ENCODE data around the gene PCSK6. TPM values are rescaled to one million over a fixed set of nuclear protein-coding genes. Genes with fewer than 3 reads are reported as not detected.

PCSK6 gene
- total RNA-seq, 2 experiments from 2014 or later = 0.57 TPM; not detected in 1

DNA sequence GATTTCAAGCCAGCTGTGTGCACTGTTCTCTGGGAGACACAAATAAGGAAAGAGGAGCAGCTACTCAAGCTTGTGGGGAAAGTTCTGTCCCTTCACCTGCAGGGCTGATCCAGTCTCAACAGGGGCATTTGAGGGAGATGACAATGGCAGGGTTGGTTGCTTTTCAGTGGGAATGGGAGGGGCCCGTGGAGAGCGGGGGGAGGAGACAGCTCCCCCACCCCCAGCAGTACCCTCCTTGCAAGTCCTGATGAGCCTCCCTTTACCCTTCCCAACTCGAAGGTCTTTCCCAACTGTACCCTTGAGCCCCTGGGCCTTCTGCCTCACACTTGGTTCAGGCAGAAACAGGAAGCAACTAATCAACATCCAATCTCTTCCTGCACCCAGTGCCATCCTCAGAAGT is 122.7 kb downstream of the PCSK6 start:
- DNase-seq (ENCODE audit: low spot score) = no peak
- no peaks in the 10 kb centered on the region for H3K4me1 ChIP-seq (ENCODE audit: insufficient read depth, low read length, poor library complexity, severe bottlenecking)
- H3K36me3 ChIP-seq (ENCODE audit: insufficient read depth, low read length) = no peaks in the 10 kb centered on the region
- no peak overlapping the region for H3K4me3 ChIP-seq (ENCODE audit: low read depth, low read length, poor library complexity, severe bottlenecking)
- no peak overlapping the region for H3K27ac ChIP-seq (ENCODE audit: low read depth, low read length, poor library complexity, severe bottlenecking)
- H3K9me2 ChIP-seq (ENCODE audit: insufficient read depth, low read length) = no peaks in the 10 kb centered on the region
- H3K9me3 ChIP-seq (ENCODE audit: low read length) = no peaks in the 10 kb centered on the region
- no peak overlapping the region for H2AFZ ChIP-seq (ENCODE audit: low read length)
- intact Hi-C loops (cut with micrococcal nuclease; ENCODE audit: unreplicated experiment) = no loop called here
- ChIA-PET CTCF (ENCODE audit: unreplicated experiment) (no interaction called here), POLR2A (no interaction called here)
- no peaks in the 10 kb centered on the region for H3K79me2 ChIP-seq (ENCODE audit: insufficient read depth, low read depth, low read length)
- BruUV-seq (replicated peaks) = no TSS peak
- no peaks in the 10 kb centered on the region for H4K20me1 ChIP-seq (ENCODE audit: insufficient read depth, low read length)
- H3K4me2 ChIP-seq (ENCODE audit: low read length) = no peak overlapping the region
- TF ChIP-seq CTCF (conservative IDR thresholded peaks at IDR 0.05; ENCODE audit: low read length) (no peak), EZH2phosphoT487 (IDR thresholded peaks at IDR 0.05; ENCODE audit: borderline replicate concordance, low read depth, low read length) (no peak)

- Histone ChIP-seq H2AFZ (ENCODE audit: low read length) (no peak overlapping the region), H4K20me1 (ENCODE audit: insufficient read depth, low read length) (no peaks in the 10 kb centered on the region), H3K4me1 (ENCODE audit: insufficient read depth, low read length, poor library complexity, severe bottlenecking) (no peaks in the 10 kb centered on the region), H3K79me2 (ENCODE audit: insufficient read depth, low read depth, low read length) (no peaks in the 10 kb centered on the region), H3K36me3 (ENCODE audit: insufficient read depth, low read length) (no peaks in the 10 kb centered on the region), H3K4me2 (ENCODE audit: low read length) (no peak overlapping the region), H3K9me2 (ENCODE audit: insufficient read depth, low read length) (no peaks in the 10 kb centered on the region), H3K27ac (ENCODE audit: low read depth, low read length, poor library complexity, severe bottlenecking) (no peak overlapping the region), H3K9me3 (ENCODE audit: low read length) (no peaks in the 10 kb centered on the region), H3K4me3 (ENCODE audit: low read depth, low read length, poor library complexity, severe bottlenecking) (no peak overlapping the region)
- intact Hi-C loops (cut with micrococcal nuclease; ENCODE audit: unreplicated experiment) = no loop called here
- ChIA-PET POLR2A (no interaction called here), CTCF (ENCODE audit: unreplicated experiment) (no interaction called here)
- DNase-seq (ENCODE audit: low spot score) = no peak
- BruUV-seq (replicated peaks) = no TSS peak
- TF ChIP-seq CTCF (conservative IDR thresholded peaks at IDR 0.05; ENCODE audit: low read length) (no peak), EZH2phosphoT487 (IDR thresholded peaks at IDR 0.05; ENCODE audit: borderline replicate concordance, low read depth, low read length) (no peak)
Observed at GRCh38 chr15:101362986-101363566, 126.4 kb downstream of the PCSK6 start.

DNA sequence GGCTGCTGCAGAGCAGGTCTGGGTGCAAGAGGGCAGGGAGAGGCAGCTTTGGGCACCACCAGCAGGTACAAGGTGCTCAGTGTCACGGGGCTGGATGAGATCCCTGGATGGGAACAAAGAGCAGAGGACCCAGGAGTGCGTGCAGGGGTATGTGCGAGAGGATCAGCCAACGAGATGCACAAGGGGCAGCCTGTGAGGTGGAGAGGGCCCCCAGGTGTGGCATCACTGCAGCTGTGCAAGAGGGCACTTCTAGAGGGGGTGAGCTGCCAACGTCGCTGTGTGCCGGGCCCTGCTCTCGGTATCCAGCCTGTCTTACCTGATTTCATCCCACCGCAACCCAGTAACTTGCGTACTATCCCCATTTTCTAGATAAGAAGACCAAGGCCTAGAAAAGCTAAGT is 127.1 kb downstream of the PCSK6 start:
- intact Hi-C loops (cut with micrococcal nuclease; ENCODE audit: unreplicated experiment) = no loop called here
- ChIA-PET POLR2A (no interaction called here), CTCF (ENCODE audit: unreplicated experiment) (no interaction called here)
- no peak for DNase-seq (ENCODE audit: low spot score)
- H3K4me1 ChIP-seq (ENCODE audit: insufficient read depth, low read length, poor library complexity, severe bottlenecking) = no peaks in the 10 kb centered on the region
- no peak overlapping the region for H3K4me3 ChIP-seq (ENCODE audit: low read depth, low read length, poor library complexity, severe bottlenecking)
- H3K9me3 ChIP-seq (ENCODE audit: low read length) = no peaks in the 10 kb centered on the region
- no peaks in the 10 kb centered on the region for H3K9me2 ChIP-seq (ENCODE audit: insufficient read depth, low read length)
- H3K27ac ChIP-seq (ENCODE audit: low read depth, low read length, poor library complexity, severe bottlenecking) = no peak overlapping the region
- H3K79me2 ChIP-seq (ENCODE audit: insufficient read depth, low read depth, low read length) = no peaks in the 10 kb centered on the region
- no peak for TF ChIP-seq CTCF (conservative IDR thresholded peaks at IDR 0.05; ENCODE audit: low read length)
- no peak for TF ChIP-seq EZH2phosphoT487 (IDR thresholded peaks at IDR 0.05; ENCODE audit: borderline replicate concordance, low read depth, low read length)
- no peaks in the 10 kb centered on the region for H4K20me1 ChIP-seq (ENCODE audit: insufficient read depth, low read length)
- no peak overlapping the region for H2AFZ ChIP-seq (ENCODE audit: low read length)
- H3K4me2 ChIP-seq (ENCODE audit: low read length) = no peak overlapping the region
- H3K36me3 ChIP-seq (ENCODE audit: insufficient read depth, low read length) = no peaks in the 10 kb centered on the region
- BruUV-seq (replicated peaks) = no TSS peak
